Heart right ventricle (tissue), 16 donors: ENCODE measurements around the gene APOL3. TPM values are rescaled to one million over a fixed set of nuclear protein-coding genes. Genes with fewer than 3 reads are reported as not detected.

Experiments
- ATAC-seq, 8 donors: fragments of 200-7000 bp; cut with Tn5 transposase; one replicate each; pipeline ENCODE4 v1.9.1; 2020; ENCODE audit warnings: mild to moderate bottlenecking in 8 of 8, moderate library complexity in 8 of 8, moderate number of reproducible peaks in 1 of 8
- DNase-seq, 2 donors: peaks; one replicate each; pipeline ENCODE4 v3.0.0-alpha.2; 2020
- H3K27ac ChIP-seq, 10 donors: fragments of 200-600 bp; sonication (generic) in 2 of 10; one replicate each; pipeline versions ENCODE4 v1.5.0 to v1.8.0; 2020 to 2022; ENCODE audit warnings: mild to moderate bottlenecking in 3 of 10
- H3K27me3 ChIP-seq, 7 donors: fragments of 200-600 bp; one replicate each; pipeline ENCODE4 v1.8.0; 2021 to 2022; ENCODE audit warnings: mild to moderate bottlenecking in 2 of 7
- H3K36me3 ChIP-seq, 9 donors: fragments of 200-600 bp; sonication (generic) in 1 of 9; one replicate each; pipeline versions ENCODE4 v1.5.0 to v1.8.0; 2020 to 2022; ENCODE audit warnings: mild to moderate bottlenecking in 2 of 9
- H3K4me1 ChIP-seq, 9 donors: fragments of 200-600 bp; sonication (generic) in 1 of 9; one replicate each; pipeline versions ENCODE4 v1.5.0 to v1.8.0; 2020 to 2022; ENCODE audit warnings: mild to moderate bottlenecking in 4 of 9
- H3K4me3 ChIP-seq, 10 donors: fragments of 200-600 bp; sonication (generic) in 2 of 10; one replicate each; pipeline versions ENCODE4 v1.5.0 to v1.8.0; 2020 to 2022; ENCODE audit warnings: mild to moderate bottlenecking in 7 of 10, moderate library complexity in 2 of 10
- H3K9me3 ChIP-seq, 11 donors: fragments of 200-600 bp in 10 of 11; sonication (generic) in 2 of 11; one replicate each; pipeline versions ENCODE4 v1.5.0 to v1.8.0; 2013 to 2022; ENCODE audit warnings: mild to moderate bottlenecking in 2 of 11, control low read depth in 1 of 11, moderate library complexity in 1 of 11
- WGBS, 2 donors: extraction: QIAGEN DNeasy Blood & Tissue Kit; methylation state at CpG; one replicate each; pipeline ENCODE4 v1.1.7; 2013; ENCODE audit warnings: inconsistent platforms in 1 of 2; 5-methylcytosine and 5-hydroxymethylcytosine counted together
- intact Hi-C, 10 donors: fragments of 100-400 bp; cut with DNase I; formaldehyde crosslinking; loops; one replicate each; pipeline versions ENCODE4 v1.11.1 to v1.14.2; 2022
- polyA plus RNA-seq, 2 donors: library from polyadenylated mRNA; stranded (reverse); fragments of 200-250 nt; gene quantifications; one replicate each; pipeline ENCODE4 v1.2.3, GENCODE V29; 2013
- total RNA-seq, 10 donors: library from RNA; stranded (reverse); fragmentation: NEBNext Ultra II Directional in 3 of 10; extraction: Animal tissue kit (Norgen Biotek cat#: 25700) in 3 of 10; gene quantifications; one replicate each; pipeline versions ENCODE4 v1.2.1 to v1.2.4, GENCODE V29; 2021 to 2023
- TF ChIP-seq, protein P1 (sequence below), 9 donors: fragments of 200-600 bp; sonication (generic) in 2 of 9; IDR thresholded peaks; one replicate each; pipeline versions ENCODE4 v1.5.0 to v1.8.0; 2021 to 2022; ENCODE audit warnings: antibody characterized with exemption in 9 of 9, mild to moderate bottlenecking in 5 of 9, moderate library complexity in 1 of 9
- donor health status: Arrhythmogenic right ventricular cardiomyopathy.
- donor health status: ischemic (EF 13 %, LVEDD 7.1; RV severe dilation, severe dysfunction).
- donor health status: healthy with polysubstance abuse.
- donor health status: DM: no; HTN: yes; CAD: no.
- donor health status: DM: no; HTN: no; CAD: no.
- donor health status: ischemic (EF 25% LVEDD 6.9; RV normal size, moderate dysfunction).
- donor health status: ischemic (EF 25% LVEDD 5.7; RV mildly dilated, moderate dysfunction).
- donor health status: healthy.
- donor health status: DM: yes; HTN: yes; CAD: no.
- donor health status: Ischemic cardiomyopathy.
- donor health status: ischemic (EF 35%, LVEDD 5.7; RV mildly dilated, moderate dysfunction).
- donor health status: nonischemic (EF 11% LVEDD 7.7; RV severe dilation, severe dysfunction).
- donor health status: DM: yes; HTN: yes; CAD: no.
- donor health status: PGD.
- donor health status: ischemic (EF 29% LVEDD 5.4; RV normal size, mild dysfunction).
- donor health status: nonischemic (EF 23%, LVEDD 6.1; RV moderate dilation, normal function).

The APOL3 gene
- total and polyA plus RNA-seq, 12 donors = 17.1 to 65.9 (median 24.6) TPM

DNA sequence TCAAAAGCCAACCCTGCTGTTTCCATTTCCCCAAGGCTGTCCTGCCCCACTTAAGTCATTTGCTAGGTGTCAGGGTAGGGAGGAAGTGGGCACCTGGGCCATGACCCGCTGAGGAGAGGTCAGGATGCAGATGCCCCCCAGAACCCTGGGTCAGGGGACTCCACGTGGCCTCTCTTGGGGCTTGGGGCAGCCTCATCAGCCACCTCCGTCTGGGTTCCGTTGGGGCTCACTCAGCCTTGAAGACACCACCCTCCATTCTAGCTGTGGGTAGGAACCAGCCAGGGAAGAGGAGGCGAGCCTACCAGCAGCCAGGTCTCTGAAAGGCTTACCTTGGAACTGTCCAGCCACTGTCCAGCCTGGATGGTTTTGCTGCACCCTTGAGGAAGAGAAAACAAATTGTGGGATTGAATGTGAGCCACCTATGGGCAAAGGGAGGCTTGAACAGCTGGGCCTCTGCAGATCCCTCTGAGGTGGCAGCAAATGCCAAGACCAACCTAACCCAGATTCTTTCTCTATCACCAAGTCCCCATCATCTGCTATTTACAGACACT is 38.5 kb upstream of the APOL3 start:
- H3K4me1 ChIP-seq = peaks cover 8 to 82% (median 58%) of the 10 kb centered on the region in 9 donors
- H3K27ac ChIP-seq = peak overlapping the region in 5 of 10 donors; percentile 40 to 81 (median 71)
- 74 to 94% methylated on average over 5 of the region's 5 CpGs for WGBS, 2 donors
- DNase-seq (no peak), ATAC-seq (no peak)
- intact Hi-C loops = loop anchor here in 9 of 10 donors (5.0 to 10.0 kb wide), 8 partner anchors 38 to 286 kb away; partner anchors contain the start of genes APOL2 (in 5 of the 9) and TXN2 (in 3 of the 9)
- TF ChIP-seq, protein P1, sequence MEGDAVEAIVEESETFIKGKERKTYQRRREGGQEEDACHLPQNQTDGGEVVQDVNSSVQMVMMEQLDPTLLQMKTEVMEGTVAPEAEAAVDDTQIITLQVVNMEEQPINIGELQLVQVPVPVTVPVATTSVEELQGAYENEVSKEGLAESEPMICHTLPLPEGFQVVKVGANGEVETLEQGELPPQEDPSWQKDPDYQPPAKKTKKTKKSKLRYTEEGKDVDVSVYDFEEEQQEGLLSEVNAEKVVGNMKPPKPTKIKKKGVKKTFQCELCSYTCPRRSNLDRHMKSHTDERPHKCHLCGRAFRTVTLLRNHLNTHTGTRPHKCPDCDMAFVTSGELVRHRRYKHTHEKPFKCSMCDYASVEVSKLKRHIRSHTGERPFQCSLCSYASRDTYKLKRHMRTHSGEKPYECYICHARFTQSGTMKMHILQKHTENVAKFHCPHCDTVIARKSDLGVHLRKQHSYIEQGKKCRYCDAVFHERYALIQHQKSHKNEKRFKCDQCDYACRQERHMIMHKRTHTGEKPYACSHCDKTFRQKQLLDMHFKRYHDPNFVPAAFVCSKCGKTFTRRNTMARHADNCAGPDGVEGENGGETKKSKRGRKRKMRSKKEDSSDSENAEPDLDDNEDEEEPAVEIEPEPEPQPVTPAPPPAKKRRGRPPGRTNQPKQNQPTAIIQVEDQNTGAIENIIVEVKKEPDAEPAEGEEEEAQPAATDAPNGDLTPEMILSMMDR (IDR thresholded peaks at IDR 0.05) = peak in 2 of 9 donors; percentile 7 to 11
- H3K9me3 ChIP-seq = no peaks in the 10 kb centered on the region
- H3K36me3 ChIP-seq = peaks cover 0 to 12% (median 0%) of the 10 kb centered on the region in 9 donors
- no peaks in the 10 kb centered on the region for H3K27me3 ChIP-seq
- no peak overlapping the region for H3K4me3 ChIP-seq

DNA sequence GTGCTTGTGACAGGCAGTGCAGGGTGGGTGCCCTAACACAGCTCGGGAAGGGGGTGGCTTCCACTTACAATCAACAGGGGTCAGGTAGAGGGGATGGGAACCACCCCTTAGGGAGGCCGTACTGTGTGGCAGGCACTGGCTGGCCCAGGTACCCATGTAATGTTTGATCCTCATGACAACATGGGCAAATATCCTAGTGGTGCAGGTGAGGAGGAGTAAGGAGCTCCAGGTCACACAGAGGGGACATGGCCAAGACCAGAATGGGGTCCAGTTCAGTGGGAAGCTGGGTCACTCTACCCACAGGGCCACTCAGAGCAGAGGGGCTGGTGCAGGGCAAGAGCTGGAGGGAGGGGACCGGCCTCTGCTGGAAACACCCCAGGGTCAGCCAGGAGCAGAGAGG is 38.0 kb upstream of the APOL3 start:
- TF ChIP-seq, protein P1 (IDR thresholded peaks at IDR 0.05) = no peak
- ATAC-seq (no peak), DNase-seq (no peak)
- 92 to 94% methylated on average over 3 of the region's 3 CpGs for WGBS, 2 donors
- H3K4me1 ChIP-seq = peaks cover 8 to 82% (median 58%) of the 10 kb centered on the region in 9 donors
- H3K9me3 ChIP-seq = no peaks in the 10 kb centered on the region
- H3K36me3 ChIP-seq = peaks cover 0 to 17% (median 0%) of the 10 kb centered on the region in 9 donors
- intact Hi-C loops = loop anchor here in 9 of 10 donors (5.0 to 10.0 kb wide), 8 partner anchors 39 to 286 kb away; partner anchors contain the start of genes APOL2 (in 5 of the 9) and TXN2 (in 3 of the 9)
- H3K4me3 ChIP-seq = no peak overlapping the region
- H3K27ac ChIP-seq = peak overlapping the region in 7 of 10 donors; percentile 40 to 81 (median 66)
- H3K27me3 ChIP-seq = no peaks in the 10 kb centered on the region

DNA sequence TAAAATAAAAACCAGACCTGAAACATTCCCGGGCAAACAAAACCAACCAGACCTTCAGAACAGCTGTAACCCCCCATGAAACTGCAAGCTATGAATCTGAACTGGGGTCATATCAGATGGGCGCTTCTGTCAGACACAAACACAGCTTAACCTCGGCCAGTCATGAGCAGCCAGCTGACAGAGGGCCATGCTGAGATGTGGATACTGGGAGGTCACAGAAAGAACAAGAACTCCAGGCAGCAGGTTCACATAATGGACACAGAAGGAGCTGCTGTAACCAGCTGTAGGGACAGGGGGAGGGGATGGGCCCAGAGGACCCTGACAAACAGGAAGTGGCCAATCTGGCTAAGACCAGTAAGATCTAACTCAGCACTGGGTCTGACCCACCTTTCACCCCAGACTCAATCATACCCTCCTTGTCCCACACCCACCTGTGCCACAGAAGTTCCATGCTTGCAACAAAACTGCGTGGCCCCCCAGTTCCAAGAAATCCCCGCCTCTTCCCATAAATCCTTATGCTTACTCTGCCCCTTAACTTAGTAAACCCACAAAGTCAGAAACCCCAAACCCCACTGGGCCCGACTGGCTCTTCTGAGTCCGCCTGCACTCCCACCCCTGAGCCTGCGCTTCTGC is 37.1 kb upstream of the APOL3 start:
- H3K36me3 ChIP-seq = peaks cover 0 to 21% (median 0%) of the 10 kb centered on the region in 9 donors
- H3K27me3 ChIP-seq = no peaks in the 10 kb centered on the region
- H3K27ac ChIP-seq = peak overlapping the region in 9 of 10 donors; percentile 11 to 81 (median 66)
- TF ChIP-seq, protein P1 (IDR thresholded peaks at IDR 0.05) = no peak
- no peak overlapping the region for H3K4me3 ChIP-seq
- DNase-seq (peak in 1 of 2 donors; percentile 50), ATAC-seq (peak in 4 of 8 donors; percentile 22 to 29 (median 26))
- WGBS, 2 donors = 59 to 64% methylated on average over 8 of the region's 8 CpGs
- intact Hi-C loops = loop anchor here in 9 of 10 donors (5.0 to 10.0 kb wide), 8 partner anchors 40 to 287 kb away; partner anchors contain the start of genes APOL2 (in 5 of the 9) and TXN2 (in 3 of the 9)
- H3K9me3 ChIP-seq = no peaks in the 10 kb centered on the region
- peaks cover 8 to 81% (median 56%) of the 10 kb centered on the region in 9 donors for H3K4me1 ChIP-seq

DNA sequence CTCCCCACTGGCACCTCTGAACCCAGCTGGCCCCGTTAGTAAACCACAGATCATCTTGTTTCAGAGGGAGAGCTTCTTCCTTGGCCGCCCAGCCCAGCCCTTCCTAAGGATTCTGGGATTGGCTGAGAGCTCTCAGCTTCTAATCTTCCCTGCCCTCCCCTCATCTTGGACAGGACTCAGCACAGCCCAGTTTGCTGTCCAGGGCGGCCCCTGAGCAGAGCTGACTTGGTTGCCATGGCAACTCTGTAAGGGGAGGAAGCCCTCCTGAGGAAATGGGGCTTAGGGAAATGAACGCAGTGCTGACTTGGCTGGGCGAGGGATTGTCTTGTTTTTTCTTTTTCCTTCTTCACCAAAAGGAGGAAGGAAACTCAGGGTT is 36.5 kb upstream of the APOL3 start:
- H3K27ac ChIP-seq = peak overlapping the region in 9 of 10 donors; percentile 11 to 81 (median 66)
- H3K4me3 ChIP-seq = no peak overlapping the region
- peaks cover 0 to 26% (median 0%) of the 10 kb centered on the region in 9 donors for H3K36me3 ChIP-seq
- no peaks in the 10 kb centered on the region for H3K27me3 ChIP-seq
- 28 to 31% methylated on average over 5 of the region's 5 CpGs for WGBS, 2 donors
- ATAC-seq (peak in 7 of 8 donors; percentile 30 to 72 (median 62)), DNase-seq (peak in 1 of 2 donors; percentile 74)
- peaks cover 6 to 81% (median 54%) of the 10 kb centered on the region in 9 donors for H3K4me1 ChIP-seq
- TF ChIP-seq, protein P1 (IDR thresholded peaks at IDR 0.05) = no peak
- H3K9me3 ChIP-seq = no peaks in the 10 kb centered on the region
- intact Hi-C loops = loop anchor here in 9 of 10 donors (5.0 to 10.0 kb wide), 8 partner anchors 40 to 288 kb away; partner anchors contain the start of genes APOL2 (in 5 of the 9) and TXN2 (in 3 of the 9)
